ENCODE measurements around the gene PRKD1. TPM values are rescaled to one million over a fixed set of nuclear protein-coding genes. Genes with fewer than 3 reads are reported as not detected.

PRKD1 gene
- total RNA-seq, 3 donors from 2014 or later, result 0.93 to 10.2 (median 3.1) TPM

GRCh38 chr14:29684926-29685325 lies 242.7 kb downstream of the PRKD1 start:
- TF ChIP-seq CTCF (IDR thresholded peaks at IDR 0.05), result no peak
- Histone ChIP-seq H3K4me3 (no peak overlapping the region), H3K9me3 (no peaks in the 10 kb centered on the region), H3K36me3 (ENCODE audit: low read depth) (no peaks in the 10 kb centered on the region), H3K4me1 (ENCODE audit: low read depth) (no peaks in the 10 kb centered on the region)
- DNase-seq (no peak), ATAC-seq (no peak)
- intact Hi-C loops (cut with DNase I, micrococcal nuclease), result no loop called here

- no peak for ATAC-seq
- no peak overlapping the region for H3K4me3 ChIP-seq
- no peak for DNase-seq
- H3K36me3 ChIP-seq (ENCODE audit: low read depth), result no peaks in the 10 kb centered on the region
- no peak for TF ChIP-seq CTCF (IDR thresholded peaks at IDR 0.05)
- H3K9me3 ChIP-seq, result no peaks in the 10 kb centered on the region
- no peaks in the 10 kb centered on the region for H3K4me1 ChIP-seq (ENCODE audit: low read depth)
- intact Hi-C loops (cut with DNase I, micrococcal nuclease), result no loop called here
These were observed 244.9 kb downstream of the PRKD1 start for GRCh38 chr14:29682789-29683188.

DNA sequence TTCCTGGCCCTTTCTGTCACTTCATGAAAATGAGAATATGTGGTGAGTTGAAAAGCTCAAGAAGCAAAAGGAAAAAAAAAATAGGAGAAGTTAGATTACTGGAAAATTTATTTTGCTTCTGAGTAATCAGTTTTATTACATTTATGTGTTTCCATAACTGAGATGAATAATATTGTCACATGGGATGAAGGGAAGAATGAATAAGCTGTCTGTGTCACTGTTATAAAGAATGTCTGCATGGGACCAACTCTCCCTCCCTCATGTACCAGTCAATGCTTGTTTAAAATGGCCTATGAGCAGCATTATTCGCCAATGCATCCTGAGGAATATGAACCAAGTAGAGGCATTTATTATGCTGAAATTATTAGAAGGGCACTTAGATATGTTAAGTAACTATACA lies 246.3 kb downstream of the PRKD1 start:
- TF ChIP-seq CTCF (IDR thresholded peaks at IDR 0.05), result no peak
- intact Hi-C loops (cut with DNase I, micrococcal nuclease), result no loop called here
- Histone ChIP-seq H3K9me3 (no peaks in the 10 kb centered on the region), H3K4me3 (no peak overlapping the region), H3K4me1 (ENCODE audit: low read depth) (no peaks in the 10 kb centered on the region), H3K36me3 (ENCODE audit: low read depth) (no peaks in the 10 kb centered on the region)
- ATAC-seq (no peak), DNase-seq (no peak)

DNA sequence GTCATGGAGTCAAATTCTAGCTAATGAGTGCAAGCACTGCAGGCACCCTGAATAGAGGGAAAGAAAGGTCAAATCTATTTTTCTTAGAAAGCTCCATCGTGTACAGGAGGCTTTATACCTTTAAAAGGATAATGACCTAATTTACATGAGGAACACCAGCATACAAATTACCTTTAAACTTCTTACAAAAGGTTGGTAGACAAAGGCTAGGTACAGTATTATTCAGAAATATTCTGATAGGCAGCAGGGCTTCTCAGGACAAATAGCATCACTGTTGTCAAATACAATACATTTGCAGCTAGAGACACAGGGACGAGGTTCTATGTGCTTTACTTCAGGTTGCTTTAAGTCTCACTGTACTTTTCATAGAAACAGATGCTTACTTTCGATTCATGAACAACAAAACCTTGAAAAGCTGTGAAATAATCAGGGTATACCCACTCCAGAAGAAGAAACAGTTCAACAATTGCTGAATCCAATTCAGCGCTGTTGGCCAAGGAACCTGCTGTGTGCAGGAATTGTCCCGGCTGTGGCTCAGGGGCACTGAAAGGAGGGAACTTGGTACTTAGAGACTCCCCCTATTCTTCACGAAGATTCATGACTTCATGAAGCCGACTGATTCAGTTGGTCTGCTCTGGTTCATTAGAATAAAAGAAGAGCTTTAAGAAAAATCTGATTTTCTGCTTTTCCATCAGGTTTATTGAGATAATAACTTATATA lies 252.9 kb downstream of the PRKD1 start:
- no peak for TF ChIP-seq CTCF (IDR thresholded peaks at IDR 0.05)
- Histone ChIP-seq H3K4me1 (ENCODE audit: low read depth) (no peaks in the 10 kb centered on the region), H3K36me3 (ENCODE audit: low read depth) (no peaks in the 10 kb centered on the region), H3K4me3 (no peak overlapping the region), H3K9me3 (no peaks in the 10 kb centered on the region)
- ATAC-seq (no peak), DNase-seq (no peak)
- intact Hi-C loops (cut with DNase I, micrococcal nuclease), result no loop called here

- no peak overlapping the region for H3K4me3 ChIP-seq
- DNase-seq, result no peak
- no peak for TF ChIP-seq CTCF (IDR thresholded peaks at IDR 0.05)
- no peak for ATAC-seq
- H3K4me1 ChIP-seq (ENCODE audit: low read depth), result no peaks in the 10 kb centered on the region
- intact Hi-C loops (cut with DNase I, micrococcal nuclease), result no loop called here
- no peaks in the 10 kb centered on the region for H3K36me3 ChIP-seq (ENCODE audit: low read depth)
- H3K9me3 ChIP-seq, result no peaks in the 10 kb centered on the region
These were observed 254.8 kb downstream of the PRKD1 start for GRCh38 chr14:29672831-29673230.

DNA sequence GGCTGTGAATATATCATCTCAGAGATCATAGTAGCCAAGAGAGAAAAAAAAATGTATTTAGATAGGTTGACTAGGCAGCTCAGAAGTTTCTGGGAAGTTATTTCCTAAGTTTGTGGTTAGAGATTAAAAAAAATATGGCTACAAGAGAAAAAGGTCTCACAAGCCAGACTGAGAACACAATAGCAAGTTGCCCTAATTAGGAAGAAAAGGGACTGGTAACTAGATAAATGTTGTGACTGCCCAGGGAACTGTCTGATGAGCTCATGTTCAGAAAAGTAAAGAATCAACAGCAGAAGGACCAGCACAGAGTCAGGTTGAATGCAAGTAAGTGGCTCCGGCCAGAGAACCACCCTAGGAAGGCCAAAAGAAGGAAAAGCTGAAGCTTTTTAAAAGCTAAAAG lies 256.6 kb downstream of the PRKD1 start:
- intact Hi-C loops (cut with DNase I, micrococcal nuclease), result no loop called here
- Histone ChIP-seq H3K9me3 (no peaks in the 10 kb centered on the region), H3K4me1 (ENCODE audit: low read depth) (no peaks in the 10 kb centered on the region), H3K36me3 (ENCODE audit: low read depth) (no peaks in the 10 kb centered on the region), H3K4me3 (no peak overlapping the region)
- DNase-seq (no peak), ATAC-seq (no peak)
- no peak for TF ChIP-seq CTCF (IDR thresholded peaks at IDR 0.05)
